Gastroesophageal sphincter (tissue), 2 donors: ENCODE measurements around the gene DUSP9.
"Not testable (repeated sequence)": the region's sequence is repeated elsewhere in the genome, so short reads cannot be mapped to it uniquely, and the experiment has no call there.

Experiments used
- EP300 ChIP-seq: sonication (generic); formaldehyde crosslinking; IDR thresholded peaks from one replicate; pipeline ENCODE4 v1.6.1; 2017; ENCODE audit warnings: antibody characterized with exemption, mild to moderate bottlenecking
- POLR2A ChIP-seq, 2 donors: fragments of 450-650 bp; IDR thresholded peaks; one replicate each; pipeline ENCODE4 v1.6.1; 2017; ENCODE audit warnings: antibody characterized with exemption in 2 of 2, mild to moderate bottlenecking in 2 of 2, moderate library complexity in 1 of 2

- TF ChIP-seq EP300; POLR2A (IDR thresholded peaks at IDR 0.05): not testable (repeated sequence)
Measured at GRCh38 chrX:153696986-153697722, 50.2 kb downstream of the DUSP9 start.
